Adrenal gland (tissue), 5 donors: ENCODE data around the gene PNMA3.

Experiments used
- POLR2A ChIP-seq, 2 donors: fragments of 450-650 bp; IDR thresholded peaks; one replicate each; pipeline ENCODE4 v1.6.1; 2017; ENCODE audit warnings: antibody characterized with exemption in 2 of 2, mild to moderate bottlenecking in 2 of 2, moderate library complexity in 1 of 2
- TF ChIP-seq, protein P1 (sequence below), 6 experiments: fragments of 450-650 bp in 4 of 6; fragments of 200-600 bp in 2 of 6; sonication (generic) in 1 of 6; IDR thresholded peaks; 1 replicate in 5 of 6; 2 replicates in 1 of 6; pipeline versions ENCODE4 v1.5.1 to v1.8.0; 2016 to 2021; ENCODE audit warnings: antibody characterized with exemption in 6 of 6, mild to moderate bottlenecking in 2 of 6, moderate library complexity in 1 of 6
- donor health status: DM: no; HTN: no; CAD: no.

DNA sequence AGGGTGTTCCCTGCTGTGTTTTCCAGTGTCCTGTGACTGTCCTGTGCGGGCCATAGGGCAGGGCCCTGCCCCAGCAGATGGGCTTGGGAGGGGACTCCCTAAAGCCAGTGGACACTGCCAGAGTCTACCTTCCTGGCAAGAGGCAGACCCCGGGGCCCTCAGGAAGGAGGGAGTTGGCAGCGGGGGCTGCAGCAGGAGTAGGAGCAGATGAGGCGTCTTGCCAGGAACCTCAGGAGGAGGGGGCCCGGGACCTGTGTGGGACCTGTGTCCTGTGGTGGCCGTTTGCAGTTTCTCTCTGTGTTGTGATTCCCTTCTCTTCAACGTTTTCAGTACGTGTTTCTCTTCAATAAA is 3.8 kb downstream of the PNMA3 start:
- TF ChIP-seq, protein P1, sequence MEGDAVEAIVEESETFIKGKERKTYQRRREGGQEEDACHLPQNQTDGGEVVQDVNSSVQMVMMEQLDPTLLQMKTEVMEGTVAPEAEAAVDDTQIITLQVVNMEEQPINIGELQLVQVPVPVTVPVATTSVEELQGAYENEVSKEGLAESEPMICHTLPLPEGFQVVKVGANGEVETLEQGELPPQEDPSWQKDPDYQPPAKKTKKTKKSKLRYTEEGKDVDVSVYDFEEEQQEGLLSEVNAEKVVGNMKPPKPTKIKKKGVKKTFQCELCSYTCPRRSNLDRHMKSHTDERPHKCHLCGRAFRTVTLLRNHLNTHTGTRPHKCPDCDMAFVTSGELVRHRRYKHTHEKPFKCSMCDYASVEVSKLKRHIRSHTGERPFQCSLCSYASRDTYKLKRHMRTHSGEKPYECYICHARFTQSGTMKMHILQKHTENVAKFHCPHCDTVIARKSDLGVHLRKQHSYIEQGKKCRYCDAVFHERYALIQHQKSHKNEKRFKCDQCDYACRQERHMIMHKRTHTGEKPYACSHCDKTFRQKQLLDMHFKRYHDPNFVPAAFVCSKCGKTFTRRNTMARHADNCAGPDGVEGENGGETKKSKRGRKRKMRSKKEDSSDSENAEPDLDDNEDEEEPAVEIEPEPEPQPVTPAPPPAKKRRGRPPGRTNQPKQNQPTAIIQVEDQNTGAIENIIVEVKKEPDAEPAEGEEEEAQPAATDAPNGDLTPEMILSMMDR (IDR thresholded peaks at IDR 0.05): no peak
- no peak for TF ChIP-seq POLR2A (IDR thresholded peaks at IDR 0.05)
